Neural cell (in vitro differentiated cells): ENCODE results near the gene HDAC10. TPM values are rescaled to one million over a fixed set of nuclear protein-coding genes. Genes with fewer than 3 reads are reported as not detected.

Experiments
- H2AFZ ChIP-seq: fragments of 200-600, 300-800 bp; sonication (generic), shearing (Covaris generic); 2 replicates; pipeline ENCODE4 v1.6.0; 2014; ENCODE audit warnings: low read depth, mild to moderate bottlenecking, antibody characterized with exemption, low read length, moderate library complexity
- H3F3A ChIP-seq: fragments of 200-600 bp; shearing (Covaris generic); 2 replicates; pipeline ENCODE4 v1.6.1; 2016; ENCODE audit warnings: mild to moderate bottlenecking, moderate library complexity, mixed read lengths, antibody characterized with exemption, low read length; ENCODE audit not compliant: insufficient read depth, poor library complexity, severe bottlenecking
- H3K27ac ChIP-seq: fragments of 200-600, 300-800 bp; sonication (generic), shearing (Covaris generic); 2 replicates; pipeline ENCODE4 v1.5.1; 2014; ENCODE audit warnings: mild to moderate bottlenecking, low read length, moderate library complexity
- H3K27me3 ChIP-seq: fragments of 300-800, 200-600 bp; sonication (generic), shearing (Covaris generic); 2 replicates; pipeline ENCODE4 v1.6.0; 2014; ENCODE audit warnings: mild to moderate bottlenecking, low read depth, low read length, moderate library complexity; ENCODE audit not compliant: insufficient read depth
- H3K36me3 ChIP-seq: fragments of 300-800, 200-600 bp; sonication (generic), shearing (Covaris generic); 2 replicates; pipeline ENCODE4 v1.5.1; 2014; ENCODE audit warnings: mild to moderate bottlenecking, antibody characterized with exemption, low read length, moderate library complexity; ENCODE audit not compliant: insufficient read depth
- H3K4me2 ChIP-seq: fragments of 300-800, 200-600 bp; sonication (generic), shearing (Covaris generic); 2 replicates; pipeline ENCODE4 v1.6.0; 2014; ENCODE audit warnings: mild to moderate bottlenecking, low read length
- H3K4me3 ChIP-seq: fragments of 300-800, 200-600 bp; sonication (generic), shearing (Covaris generic); 2 replicates; pipeline ENCODE4 v1.5.1; 2014; ENCODE audit warnings: mild to moderate bottlenecking, low read length, moderate library complexity
- H3K79me2 ChIP-seq: fragments of 200-600 bp; shearing (Covaris generic); replicated peaks from 2 replicates; pipeline ENCODE4 v1.6.0; 2014; ENCODE audit warnings: mild to moderate bottlenecking, low read length, moderate library complexity; ENCODE audit not compliant: insufficient read depth
- H3K9ac ChIP-seq: fragments of 300-800, 200-600 bp; sonication (generic), shearing (Covaris generic); 2 replicates; pipeline ENCODE4 v1.6.1; 2016; ENCODE audit warnings: mild to moderate bottlenecking, low read length, mixed read lengths
- H3K9me2 ChIP-seq: fragments of 200-600 bp; shearing (Covaris generic); 2 replicates; pipeline ENCODE4 v1.6.1; 2016; ENCODE audit warnings: mild to moderate bottlenecking, low read length, mixed read lengths; ENCODE audit not compliant: insufficient read depth
- H3K9me3 ChIP-seq: fragments of 200-600, 300-800 bp; sonication (generic), shearing (Covaris generic); 2 replicates; pipeline ENCODE4 v1.6.1; 2016; ENCODE audit warnings: mild to moderate bottlenecking, mixed run types, low read length, moderate library complexity, mixed read lengths
- H4K20me1 ChIP-seq: fragments of 200-600 bp; shearing (Covaris generic); 2 replicates; pipeline ENCODE4 v1.6.1; 2016; ENCODE audit warnings: mild to moderate bottlenecking, mixed run types; ENCODE audit not compliant: insufficient read depth
- CTCF ChIP-seq: fragments of 450-650 bp; IDR thresholded peaks from 2 replicates; pipeline ENCODE4 v1.5.1; 2014; ENCODE audit warnings: antibody characterized with exemption, mild to moderate bottlenecking, moderate library complexity; ENCODE audit not compliant: poor library complexity, severe bottlenecking
- EP300 ChIP-seq: fragments of 450-650 bp; conservative IDR thresholded peaks from 2 replicates; pipeline ENCODE4 v1.6.1; 2014; ENCODE audit warnings: antibody characterized with exemption, mild to moderate bottlenecking, moderate library complexity; ENCODE audit not compliant: poor library complexity, severe bottlenecking
- EZH2 ChIP-seq: fragments of 200-600, 300-800 bp; shearing (Covaris generic), sonication (generic); IDR thresholded peaks from 2 replicates; pipeline ENCODE4 v1.6.1; 2014; ENCODE audit warnings: antibody characterized with exemption, low read length, borderline replicate concordance, mild to moderate bottlenecking; ENCODE audit not compliant: insufficient read depth, poor library complexity, severe bottlenecking
- MXI1 ChIP-seq: fragments of 450-650 bp; conservative IDR thresholded peaks from 2 replicates; pipeline ENCODE4 v1.6.1; 2014; ENCODE audit warnings: antibody characterized with exemption, mild to moderate bottlenecking; ENCODE audit not compliant: poor library complexity, severe bottlenecking
- POLR2AphosphoS5 ChIP-seq: IDR thresholded peaks from 2 replicates; pipeline ENCODE4 v1.6.1; 2012
- RAD21 ChIP-seq: fragments of 450-650 bp; conservative IDR thresholded peaks from 2 replicates; pipeline ENCODE4 v1.6.1; 2014; ENCODE audit warnings: antibody characterized with exemption, mild to moderate bottlenecking, moderate library complexity
- REST ChIP-seq: IDR thresholded peaks from 2 replicates; pipeline ENCODE4 v1.6.1; 2012; ENCODE audit warnings: borderline replicate concordance
- SMC3 ChIP-seq: fragments of 450-650 bp; conservative IDR thresholded peaks from 2 replicates; pipeline ENCODE4 v1.6.1; 2014; ENCODE audit warnings: antibody characterized with exemption, mild to moderate bottlenecking, moderate library complexity; ENCODE audit not compliant: poor library complexity
- TAF1 ChIP-seq: IDR thresholded peaks from 2 replicates; pipeline ENCODE4 v1.6.1; 2012; ENCODE audit warnings: low read depth
- polyA plus RNA-seq: library from polyadenylated mRNA; depleted of rRNA; stranded (reverse); fragments of >200 nt; gene quantifications from 2 replicates; pipeline ENCODE4 v1.2.3, GENCODE V29; 2014

The HDAC10 gene
- polyA plus RNA-seq, 1 donor from 2014 or later: 39.1 TPM

GRCh38 chr22:50228366-50228765 lies 22.7 kb downstream of the HDAC10 start:
- Histone ChIP-seq H3K9me2 (no peaks in the 10 kb centered on the region), H3K4me2 (no peak overlapping the region), H3K27ac (no peak overlapping the region), H2AFZ (no peak overlapping the region), H3K4me3 (no peak overlapping the region), H3K36me3 (no peaks in the 10 kb centered on the region), H3K9me3 (no peaks in the 10 kb centered on the region), H4K20me1 (no peaks in the 10 kb centered on the region), H3K9ac (no peak overlapping the region), H3K79me2 (no peaks in the 10 kb centered on the region), H3F3A (no peaks in the 10 kb centered on the region), H3K27me3 (no peaks in the 10 kb centered on the region)
- no peak for TF ChIP-seq SMC3

- H3K9me2 ChIP-seq: no peaks in the 10 kb centered on the region
- no peaks in the 10 kb centered on the region for H4K20me1 ChIP-seq
- no peaks in the 10 kb centered on the region for H3K79me2 ChIP-seq
- H3K27me3 ChIP-seq: no peaks in the 10 kb centered on the region
- H2AFZ ChIP-seq: no peak overlapping the region
- no peak overlapping the region for H3K9ac ChIP-seq
- no peaks in the 10 kb centered on the region for H3K36me3 ChIP-seq
- TF ChIP-seq TAF1 (no peak), EP300 (no peak), SMC3 (no peak), CTCF (no peak), MXI1 (no peak), EZH2 (no peak), POLR2AphosphoS5 (no peak), REST (no peak), RAD21 (no peak)
- no peaks in the 10 kb centered on the region for H3K9me3 ChIP-seq
- H3F3A ChIP-seq: no peaks in the 10 kb centered on the region
- H3K4me3 ChIP-seq: no peak overlapping the region
- no peak overlapping the region for H3K27ac ChIP-seq
- H3K4me2 ChIP-seq: no peak overlapping the region
These were observed 23.4 kb downstream of the HDAC10 start for GRCh38 chr22:50227579-50228215.

GRCh38 chr22:50226875-50227165 lies 24.2 kb downstream of the HDAC10 start:
- no peaks in the 10 kb centered on the region for H3K36me3 ChIP-seq
- no peak overlapping the region for H3K4me2 ChIP-seq
- no peak overlapping the region for H3K4me3 ChIP-seq
- H3K9me3 ChIP-seq: no peaks in the 10 kb centered on the region
- no peaks in the 10 kb centered on the region for H3K9me2 ChIP-seq
- H4K20me1 ChIP-seq: no peaks in the 10 kb centered on the region
- H3K27ac ChIP-seq: no peak overlapping the region
- TF ChIP-seq TAF1 (no peak), EZH2 (no peak), SMC3 (no peak), RAD21 (no peak), MXI1 (no peak), REST (no peak), POLR2AphosphoS5 (no peak), CTCF (no peak), EP300 (no peak)
- no peak overlapping the region for H3K9ac ChIP-seq
- H3F3A ChIP-seq: no peaks in the 10 kb centered on the region
- H3K27me3 ChIP-seq: no peaks in the 10 kb centered on the region
- no peak overlapping the region for H2AFZ ChIP-seq
- no peaks in the 10 kb centered on the region for H3K79me2 ChIP-seq
